HG03469 (cell line): ENCODE results near the gene NUP50.

Experiments
- ATAC-seq: cut with Tn5 transposase; IDR thresholded peaks from one replicate; pipeline ENCODE4 v1.9.1; 2021; ENCODE audit warnings: mild to moderate bottlenecking, moderate library complexity, moderate number of reproducible peaks; ENCODE audit not compliant: unreplicated experiment

NUP50 gene, protein sequence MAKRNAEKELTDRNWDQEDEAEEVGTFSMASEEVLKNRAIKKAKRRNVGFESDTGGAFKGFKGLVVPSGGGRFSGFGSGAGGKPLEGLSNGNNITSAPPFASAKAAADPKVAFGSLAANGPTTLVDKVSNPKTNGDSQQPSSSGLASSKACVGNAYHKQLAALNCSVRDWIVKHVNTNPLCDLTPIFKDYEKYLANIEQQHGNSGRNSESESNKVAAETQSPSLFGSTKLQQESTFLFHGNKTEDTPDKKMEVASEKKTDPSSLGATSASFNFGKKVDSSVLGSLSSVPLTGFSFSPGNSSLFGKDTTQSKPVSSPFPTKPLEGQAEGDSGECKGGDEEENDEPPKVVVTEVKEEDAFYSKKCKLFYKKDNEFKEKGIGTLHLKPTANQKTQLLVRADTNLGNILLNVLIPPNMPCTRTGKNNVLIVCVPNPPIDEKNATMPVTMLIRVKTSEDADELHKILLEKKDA

DNA sequence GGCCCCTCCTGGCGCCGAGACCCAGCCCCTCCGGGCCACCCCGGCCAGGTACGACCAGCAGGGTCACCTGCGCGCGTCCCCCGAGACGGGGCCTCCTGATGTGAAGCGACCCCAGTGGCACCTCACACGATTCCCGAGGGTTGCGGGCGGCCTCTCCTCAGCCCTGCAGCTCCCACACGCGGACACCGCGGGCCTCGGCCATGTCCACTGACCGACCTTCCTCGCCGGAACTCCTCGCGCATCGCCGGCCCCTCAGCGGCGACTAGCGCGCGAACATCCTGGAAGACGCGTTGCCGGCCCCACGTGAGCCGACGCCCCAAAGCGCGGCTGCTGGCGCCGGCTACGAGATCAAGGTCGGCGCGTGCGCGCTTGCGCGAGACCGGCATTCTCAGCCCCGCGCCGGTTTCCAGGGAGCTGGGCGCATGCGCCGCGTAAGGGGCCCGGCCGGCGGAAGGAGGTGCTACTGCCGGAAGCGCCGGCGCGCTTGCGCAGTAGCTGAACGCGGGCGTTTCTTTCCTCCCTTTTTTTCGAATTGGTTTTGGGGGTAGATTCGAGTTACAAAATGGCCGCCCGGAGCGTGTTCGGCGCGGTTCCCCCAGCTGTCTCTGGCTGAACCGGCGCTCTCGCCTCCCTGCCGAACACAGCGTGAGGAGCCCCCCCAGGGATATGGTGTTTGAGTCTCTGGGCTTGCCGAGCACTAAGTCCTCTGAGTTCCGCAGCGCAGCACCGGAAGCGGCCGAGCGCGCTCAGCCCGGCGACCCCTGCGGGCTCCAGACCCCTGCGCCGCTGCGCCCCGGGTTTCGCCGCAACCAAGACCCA is at the start of gene NUP50:
TSS of gene NUP50 (plus strand) at position 475 of the 819 bp plus-strand sequence. CDS start 4,253 bp downstream, outside the sequence.
- peak; percentile 74 for ATAC-seq

DNA sequence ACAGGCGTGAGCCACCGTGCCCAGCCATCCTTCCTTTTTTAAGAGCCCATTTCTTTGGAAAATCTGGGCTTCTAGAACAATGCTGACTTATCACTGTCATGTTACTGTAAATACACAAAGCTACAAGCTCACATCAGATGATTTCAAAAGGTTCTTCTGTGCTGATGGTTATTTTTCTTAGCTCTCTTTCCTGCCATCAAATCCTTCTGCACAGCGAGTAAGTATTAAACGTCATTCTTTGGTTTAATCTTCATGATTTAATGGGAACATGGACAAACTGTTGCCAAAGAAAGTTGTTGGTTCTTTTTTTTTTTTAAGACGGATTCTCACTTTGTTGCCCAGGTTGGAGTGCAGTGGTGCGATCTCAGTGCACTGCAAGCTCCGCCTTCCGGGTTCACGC is 43.3 kb upstream of the NUP50 start:
- ATAC-seq = no peak

DNA sequence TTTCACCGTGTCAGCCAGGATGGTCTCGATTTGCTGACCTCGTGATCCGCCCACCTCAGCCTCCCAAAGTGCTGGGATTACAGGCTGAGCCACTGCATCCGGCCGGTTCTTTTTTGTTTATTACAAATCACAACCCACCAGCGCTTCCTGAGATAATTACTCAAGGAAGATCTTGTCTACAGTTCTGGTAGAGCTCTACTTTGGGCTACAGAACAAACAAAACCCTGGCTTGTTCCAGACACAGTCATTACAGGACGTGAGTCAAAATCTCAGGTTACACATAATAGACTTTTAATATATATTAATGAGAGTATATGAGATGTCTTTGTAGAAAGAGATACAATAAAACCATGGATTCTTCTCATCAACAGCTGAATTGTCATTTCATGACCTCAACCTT is 42.8 kb upstream of the NUP50 start:
- ATAC-seq = no peak

DNA sequence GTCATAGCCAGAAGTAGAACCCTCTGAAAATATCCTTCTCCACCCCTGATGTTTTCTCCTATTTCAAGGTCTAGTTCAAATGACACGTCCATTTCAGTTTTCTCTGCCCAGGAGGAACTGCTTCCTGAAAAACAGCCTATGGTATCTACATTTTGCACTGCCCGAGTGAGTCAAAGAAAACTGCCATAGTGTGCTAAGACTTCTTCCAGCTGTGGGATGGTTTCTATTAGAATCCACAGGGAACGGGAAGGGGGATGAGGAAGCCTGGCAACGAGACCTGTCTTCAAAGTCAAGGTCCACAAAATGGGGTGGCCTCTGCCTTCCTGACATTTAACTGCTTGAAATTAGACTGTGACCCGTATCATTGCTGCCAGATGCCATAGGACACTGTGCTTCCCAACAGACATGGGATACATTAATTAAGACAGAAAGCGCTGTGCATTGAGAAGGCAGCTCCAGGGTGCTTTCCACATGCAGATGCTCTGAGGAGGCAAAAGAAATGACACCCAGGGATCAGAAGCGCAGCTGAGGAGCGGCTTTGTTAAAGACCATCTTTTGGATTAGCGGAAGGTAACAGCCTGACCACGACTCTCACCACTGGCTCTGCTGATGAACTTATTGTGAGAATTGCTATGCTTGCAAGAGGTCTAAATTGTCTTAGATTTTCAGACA is 39.4 kb upstream of the NUP50 start:
- ATAC-seq = no peak

DNA sequence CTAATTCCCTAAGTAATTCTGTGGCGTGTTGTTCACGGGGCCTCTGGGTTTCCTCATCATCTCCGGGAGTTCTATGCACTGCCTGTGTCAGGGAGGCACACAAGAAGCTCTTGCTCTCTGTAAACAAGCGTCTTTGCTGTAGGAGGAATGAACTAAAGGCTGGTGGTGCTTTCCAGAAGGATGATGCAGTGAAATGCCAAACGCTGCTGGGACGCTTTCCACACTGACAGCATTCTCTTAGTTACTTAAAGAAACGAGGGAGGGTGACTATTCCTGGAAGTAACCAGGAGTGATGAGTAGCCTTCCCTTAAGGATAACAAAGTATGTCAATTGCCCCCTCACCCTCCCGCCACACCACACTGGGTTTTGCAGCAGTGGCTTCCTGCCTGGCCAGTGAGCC is 38.5 kb upstream of the NUP50 start:
- ATAC-seq = no peak

DNA sequence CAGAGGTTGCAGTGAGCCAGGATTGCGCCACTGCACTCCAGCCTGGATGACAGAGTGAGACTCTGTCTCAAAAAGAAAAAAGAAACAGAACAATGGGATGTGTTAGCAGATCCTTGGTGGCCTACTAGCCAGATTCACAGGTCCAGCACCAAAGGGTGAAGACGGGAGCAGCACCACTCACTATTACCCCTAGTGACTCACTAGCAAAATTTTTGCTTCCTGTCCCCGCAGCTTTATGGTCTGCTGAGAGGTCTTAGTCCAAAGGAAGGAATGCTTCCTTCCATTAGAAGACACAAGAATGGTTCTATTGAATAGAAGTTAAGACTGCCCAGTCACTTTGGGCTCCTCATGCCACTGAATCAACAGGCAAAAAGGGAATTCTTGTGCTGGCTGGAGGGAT is 35.9 kb upstream of the NUP50 start:
- ATAC-seq = no peak

DNA sequence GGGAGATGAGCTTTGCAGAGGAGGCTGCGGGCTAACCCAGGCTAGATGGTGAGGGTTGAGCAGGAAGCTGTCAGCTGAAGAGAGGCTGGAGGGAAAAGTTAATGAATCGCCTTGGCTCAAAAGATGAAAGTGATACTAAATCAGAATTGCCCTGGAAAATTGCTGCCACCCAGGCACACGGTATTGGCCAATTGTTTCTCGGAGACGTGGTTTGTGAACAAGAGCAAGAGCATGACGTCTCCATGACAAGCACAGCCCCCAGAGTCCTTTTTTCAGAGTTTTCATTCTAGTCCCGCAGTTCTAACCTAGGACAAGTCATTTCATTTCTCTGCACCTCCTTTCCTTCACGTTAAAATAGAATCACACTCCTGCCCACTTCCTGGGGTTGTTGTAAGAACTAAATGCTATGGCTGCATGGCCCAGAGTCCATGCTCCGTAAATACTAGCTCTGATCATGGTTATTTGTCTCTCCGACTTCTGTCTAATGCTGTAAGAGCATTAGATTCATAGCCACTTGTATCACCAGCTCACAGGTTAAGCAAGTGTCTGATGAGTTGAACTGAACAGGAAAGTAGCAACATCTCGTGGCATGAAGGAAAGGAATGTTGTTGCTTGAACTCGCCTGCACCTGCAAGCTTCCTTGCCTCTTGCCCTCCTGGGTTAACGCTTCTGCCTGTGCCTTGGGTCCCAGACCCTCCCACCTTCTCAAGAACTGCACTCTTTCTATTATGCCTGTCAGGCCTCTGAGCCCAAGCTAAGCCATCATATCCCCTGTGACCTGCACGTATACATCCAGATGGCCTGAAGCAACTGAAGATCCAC is 33.8 kb upstream of the NUP50 start:
- ATAC-seq = no peak

DNA sequence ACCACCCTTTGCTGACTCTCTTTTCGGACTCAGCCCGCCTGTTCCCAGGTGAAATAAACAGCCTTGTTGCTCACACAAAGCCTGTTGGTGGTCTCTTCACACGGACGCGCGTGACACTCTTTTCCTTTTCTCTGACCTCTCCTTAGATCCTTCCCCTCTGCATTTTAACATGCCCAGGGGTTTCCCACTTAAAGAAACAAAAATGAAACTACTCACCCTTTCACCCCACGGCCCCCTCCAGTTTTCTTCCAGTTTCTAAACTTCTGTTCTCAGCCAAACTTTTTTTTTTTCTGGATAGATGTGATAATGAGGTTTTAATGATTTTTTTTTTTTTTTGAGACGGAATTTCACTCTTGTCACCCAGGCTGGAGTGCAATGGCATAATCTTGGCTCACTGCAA is 32.8 kb upstream of the NUP50 start:
- no peak for ATAC-seq

DNA sequence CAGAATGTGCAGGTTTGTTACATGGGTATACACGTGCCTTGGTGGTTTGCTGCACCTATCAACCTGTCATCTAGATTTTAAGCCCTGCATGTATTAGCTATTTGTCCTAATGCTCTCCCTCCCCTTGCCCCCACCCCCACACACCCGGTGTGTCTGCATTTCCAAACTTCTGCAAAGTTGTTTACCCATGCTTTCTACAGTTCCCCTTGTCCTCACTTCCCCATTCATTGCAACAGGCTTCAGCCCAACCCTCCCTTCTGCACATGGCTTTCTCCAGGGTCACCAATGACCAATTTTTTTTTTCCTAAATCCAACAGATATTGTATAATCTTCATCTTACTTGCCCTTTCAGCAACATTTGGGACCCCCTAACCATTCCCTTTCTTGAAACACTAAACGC is 32.0 kb upstream of the NUP50 start:
- ATAC-seq = no peak

DNA sequence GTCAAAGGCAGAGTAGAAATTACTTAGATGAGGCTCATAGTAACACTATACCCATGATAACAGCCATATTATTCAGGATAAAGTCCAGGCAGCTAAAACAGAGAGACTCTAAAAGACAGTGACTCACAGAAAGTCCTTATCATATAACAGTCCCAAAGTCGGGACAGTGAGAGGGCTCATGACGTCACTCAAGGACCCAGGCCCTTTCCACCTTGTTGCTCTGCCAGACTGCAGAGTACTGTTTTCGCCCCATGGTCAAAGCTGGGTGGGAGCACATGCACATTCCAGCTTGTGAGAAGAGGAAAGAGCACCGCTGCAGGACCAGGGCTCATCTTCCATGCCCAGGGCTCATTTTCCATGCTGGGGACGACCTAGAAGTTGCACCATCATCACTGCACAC is 29.4 kb upstream of the NUP50 start:
- ATAC-seq = no peak

DNA sequence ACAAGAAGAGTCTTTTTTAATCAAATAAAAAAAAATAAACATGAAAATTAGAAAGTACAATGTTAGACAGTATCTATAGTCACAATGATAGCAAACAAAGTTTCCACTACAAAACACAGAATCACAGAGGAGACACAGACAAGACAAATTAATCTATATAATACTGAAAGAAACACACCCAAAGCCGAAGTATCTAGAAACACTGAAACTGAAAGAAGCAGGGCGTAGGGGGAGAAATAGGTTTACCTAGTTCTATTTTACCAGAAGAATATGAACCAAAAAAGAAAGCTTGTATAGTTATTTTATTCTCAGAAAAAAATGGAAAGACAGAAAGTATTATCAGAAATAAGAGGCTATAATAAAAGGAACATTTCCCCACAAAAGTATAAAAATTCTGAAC is 27.1 kb upstream of the NUP50 start:
- no peak for ATAC-seq

DNA sequence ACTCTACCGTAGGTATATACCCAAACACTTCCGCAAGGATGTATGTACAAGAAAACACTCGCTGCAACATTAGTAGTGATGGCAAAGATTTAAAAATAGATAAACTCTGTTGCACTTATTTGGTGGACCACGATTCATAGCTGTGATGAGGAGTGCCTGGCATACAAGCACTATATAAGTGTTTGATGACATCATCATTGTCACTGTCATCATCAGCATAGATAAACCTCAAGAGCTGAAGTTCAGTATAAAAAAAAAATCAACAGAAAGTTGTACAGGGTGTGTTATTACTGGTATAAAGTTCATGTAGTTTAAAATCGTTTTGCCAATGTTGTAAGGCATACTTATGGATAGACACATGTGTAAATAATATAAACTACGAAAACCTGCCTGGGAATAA is 24.0 kb upstream of the NUP50 start:
- ATAC-seq = no peak

DNA sequence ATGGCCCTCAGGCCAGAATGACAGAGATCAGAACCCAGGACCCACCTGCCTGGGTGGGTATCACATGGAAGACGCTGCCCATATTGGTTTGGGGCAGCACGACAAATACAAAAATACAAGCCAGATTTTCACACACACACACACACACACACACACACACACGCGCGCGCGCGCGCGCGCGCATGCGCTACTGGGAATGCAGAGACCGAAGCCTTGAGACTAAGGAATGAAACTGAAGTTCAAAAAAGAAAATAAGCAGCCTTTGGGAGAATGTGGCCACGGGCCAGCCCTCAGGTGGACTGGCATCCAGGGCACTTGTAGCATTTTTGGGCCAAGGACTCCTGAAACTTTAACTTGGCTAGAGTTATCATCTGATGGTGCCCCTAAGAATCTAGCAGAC is 21.3 kb upstream of the NUP50 start:
- ATAC-seq = no peak

DNA sequence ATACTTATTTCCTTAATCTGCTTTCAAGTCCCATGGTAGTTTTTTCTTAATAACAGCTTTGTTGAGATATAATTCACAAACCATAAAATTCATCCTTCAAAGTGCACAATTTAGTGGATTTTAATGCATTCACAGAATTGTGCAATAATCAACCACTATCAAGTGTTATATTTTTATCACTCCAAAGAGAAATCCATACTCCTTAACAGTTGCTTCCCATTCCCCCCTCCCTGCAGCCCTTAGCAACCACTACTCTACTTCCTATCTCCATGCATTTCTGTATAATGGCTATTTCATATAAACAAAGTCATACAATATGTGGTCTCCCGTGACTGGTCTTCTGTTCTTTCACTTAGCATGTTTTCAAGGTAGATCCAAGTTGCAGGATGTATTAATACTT is 18.8 kb upstream of the NUP50 start:
- ATAC-seq = no peak

DNA sequence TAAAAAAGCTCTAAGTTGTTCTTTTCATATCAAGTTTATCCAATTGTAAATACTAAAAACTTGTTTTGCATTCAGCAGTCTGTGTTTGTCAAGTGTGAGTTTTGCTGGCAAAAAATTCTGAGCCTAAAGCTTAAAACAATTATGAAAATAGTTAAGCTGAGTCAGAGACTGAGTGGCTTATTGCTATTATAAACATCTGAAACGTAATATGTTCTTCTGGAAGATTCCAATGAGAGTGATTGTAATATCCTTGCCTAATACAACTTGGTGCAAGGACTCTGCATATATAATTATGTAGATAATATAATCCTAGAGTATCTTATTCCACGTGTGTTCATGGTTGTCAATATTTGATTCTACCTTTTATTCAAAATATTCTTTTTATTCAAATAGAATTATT is 14.1 kb upstream of the NUP50 start:
- ATAC-seq = no peak

DNA sequence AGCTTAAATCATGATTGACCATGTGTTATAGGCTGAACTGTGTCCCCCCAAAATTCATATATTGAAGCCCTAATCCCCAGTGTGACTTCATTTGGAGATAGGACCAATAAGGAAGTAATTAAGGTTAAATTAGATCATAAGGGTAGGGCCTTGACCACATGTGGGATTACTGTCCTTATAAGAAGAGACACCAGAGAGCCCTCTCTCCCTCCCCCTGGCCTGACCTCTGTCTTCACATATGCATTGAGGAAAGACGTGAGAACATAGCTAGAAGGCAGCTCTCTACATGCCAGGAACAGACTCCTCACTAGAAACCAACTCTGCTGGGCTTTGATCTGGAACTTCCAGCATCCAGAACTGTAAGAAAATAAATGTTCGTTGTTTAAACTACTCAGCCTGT is 13.6 kb upstream of the NUP50 start:
- ATAC-seq = no peak

DNA sequence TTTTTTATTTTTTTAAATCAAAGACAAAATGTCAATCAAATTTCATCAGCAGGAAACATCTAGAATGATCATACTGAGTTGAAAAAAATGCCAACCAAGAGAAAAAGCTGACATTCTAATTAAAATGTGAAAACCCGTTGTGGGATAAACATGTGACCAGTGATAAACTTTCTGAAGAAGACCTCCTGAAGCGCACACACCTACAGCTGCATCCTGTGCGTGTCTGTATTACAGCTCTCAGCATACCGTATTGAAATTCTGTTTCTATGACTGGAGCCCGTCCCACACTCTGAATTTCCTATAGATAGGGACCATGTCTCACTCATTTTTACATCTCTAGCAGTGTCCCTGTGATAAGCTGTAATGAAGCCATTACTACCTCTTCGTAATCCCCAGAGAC is 12.2 kb upstream of the NUP50 start:
- no peak for ATAC-seq

DNA sequence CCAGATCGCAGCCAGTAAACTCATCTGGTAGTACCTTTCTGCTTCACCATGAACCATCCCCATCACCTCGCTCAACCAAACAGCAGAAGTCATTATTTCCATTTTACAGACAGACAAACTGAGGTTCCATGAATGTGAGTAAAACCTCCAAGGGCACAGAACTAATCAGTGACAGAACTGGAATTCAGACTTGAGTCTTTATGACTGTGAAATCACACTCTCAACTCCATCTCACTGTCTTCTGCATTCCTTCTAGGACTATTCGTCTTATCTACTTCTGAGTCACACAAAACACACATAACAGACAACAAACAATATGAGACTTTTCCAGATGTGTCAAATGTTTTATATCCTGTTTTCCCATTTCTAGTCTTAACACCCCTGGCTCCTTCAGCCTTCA is 9.3 kb upstream of the NUP50 start:
- ATAC-seq = no peak

DNA sequence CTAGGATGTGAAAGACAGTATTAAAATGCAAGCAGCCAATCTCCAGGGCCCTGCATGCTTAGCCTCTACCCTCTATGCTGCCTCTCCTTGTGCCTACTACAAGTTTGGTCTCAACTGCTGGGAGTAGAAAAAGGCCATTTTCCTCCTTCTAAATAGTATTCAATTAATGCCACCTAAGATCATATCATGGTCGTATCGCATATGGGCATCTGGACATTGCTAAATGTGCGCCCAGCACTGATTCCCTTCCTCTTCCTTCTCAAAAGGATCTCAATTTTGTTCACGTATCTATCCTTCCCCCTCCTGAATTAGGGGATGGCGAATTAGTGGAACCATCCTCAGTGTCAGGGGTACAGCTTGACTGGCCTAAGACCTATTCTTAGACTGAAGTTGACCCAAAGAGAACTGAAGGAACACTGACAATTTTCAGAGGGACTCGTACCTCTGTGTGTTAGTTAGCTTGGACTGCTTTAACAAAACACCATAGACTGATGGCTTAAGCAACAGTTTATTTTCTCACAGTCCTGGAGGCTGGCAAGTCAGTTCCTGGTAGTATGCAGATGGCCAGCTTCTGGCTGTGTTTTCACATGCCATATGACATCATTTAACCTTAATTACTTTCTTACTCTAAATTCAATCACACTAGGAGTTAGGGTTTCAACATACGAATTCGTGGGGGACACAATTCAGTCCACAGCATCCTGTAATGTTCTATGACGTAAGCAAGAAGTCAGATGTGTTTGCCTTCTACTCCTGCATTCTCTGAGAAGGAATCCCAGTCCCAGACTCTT is 8.5 kb upstream of the NUP50 start:
- ATAC-seq = no peak

DNA sequence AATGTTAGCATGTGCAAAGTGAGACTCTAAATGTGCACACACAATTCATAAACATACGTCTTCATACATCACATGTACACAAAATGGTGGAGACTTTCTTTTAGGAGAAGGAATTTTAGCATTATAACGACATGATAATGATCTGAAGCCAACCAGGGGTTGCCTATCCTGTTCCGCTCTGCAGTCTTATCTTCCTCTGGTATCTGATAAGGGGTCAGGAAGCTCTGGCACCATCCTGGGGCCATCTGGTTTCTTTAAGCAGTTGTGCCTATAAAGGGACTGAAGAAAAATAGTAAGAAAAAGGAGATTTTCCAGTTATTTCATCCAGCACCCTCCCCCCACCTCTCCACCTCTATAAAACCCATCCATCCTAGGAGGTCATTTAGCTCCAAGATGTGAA is 5.8 kb upstream of the NUP50 start:
- ATAC-seq = no peak
